HCT116 (cell line): ENCODE measurements around the gene STK39. TPM values are rescaled to one million over a fixed set of nuclear protein-coding genes. Genes with fewer than 3 reads are reported as not detected.

ENCODE experiments used
- ATAC-seq: fragments of 200-7000 bp; cut with Tn5 transposase; 2 replicates; pipeline ENCODE4 v1.9.1; 2020; ENCODE audit warnings: mild to moderate bottlenecking, moderate library complexity
- BruUV-seq: library from RNA; stranded (reverse); fragments of 400-500 nt; replicated peaks from 2 replicates; lab custom pipeline; 2021; lab: Mats Ljungman, UMichigan
- CTCF ChIA-PET: fragments of 300-600 bp; sonication (Branson Sonifier 250); formaldehyde crosslinking; loops from one replicate; lab custom pipeline; 2021; ENCODE audit warnings: antibody characterized with exemption; lab: Charles Lee
- POLR2A ChIA-PET: fragments of 300-600, 350-600 bp; sonication (Branson Sonifier 250); formaldehyde crosslinking; loops from one replicate; lab custom pipeline; 2021; ENCODE audit warnings: antibody characterized with exemption; lab: Charles Lee
- RAD21 ChIA-PET, 2 experiments: fragments of 300-600 bp; sonication (Branson Sonifier 250); formaldehyde crosslinking; loops; one replicate each; lab custom pipeline; 2023; ENCODE audit warnings: low total read pairs in 2 of 2; ENCODE audit not compliant: uncharacterized antibody in 2 of 2, unreplicated experiment in 2 of 2, low non-redundant PET in 1 of 2; lab: Charles Lee
- DNase-seq: peaks from one replicate; pipeline ENCODE4 v3.0.0-alpha.2; 2010; ENCODE audit warnings: low read depth, low spot score
- H2AFZ ChIP-seq: fragments of 200-600 bp; shearing (Covaris generic), sonication (generic); 2 replicates; pipeline ENCODE4 v1.6.1; 2017; ENCODE audit warnings: low read depth, mixed run types, mixed read lengths, antibody characterized with exemption, low read length; ENCODE audit not compliant: poor library complexity, severe bottlenecking
- H3K27ac ChIP-seq: 2 replicates; pipeline ENCODE4 v1.5.1; 2012; ENCODE audit warnings: low read depth, low read length
- H3K27me3 ChIP-seq: fragments of 200-600 bp; sonication (generic); 2 replicates; pipeline ENCODE4 v1.6.1; 2016; ENCODE audit warnings: mixed run types, low read length, mixed read lengths; ENCODE audit not compliant: insufficient read depth
- H3K36me3 ChIP-seq, 2 experiments: fragments of 200-500 bp in 1 of 2; fragments of 200-600 bp in 1 of 2; sonication (Bioruptor generic) in 1 of 2; sonication (generic) in 1 of 2; 2 replicates each; pipeline versions ENCODE4 v1.5.1 to v1.6.1; 2014 to 2016; ENCODE audit warnings: low read length in 2 of 2, inconsistent platforms in 1 of 2, mixed read lengths in 1 of 2, mixed run types in 1 of 2; ENCODE audit not compliant: insufficient read depth in 2 of 2, control insufficient read depth in 1 of 2
- H3K4me1 ChIP-seq, 2 experiments: fragments of 200-600 bp in 1 of 2; sonication (generic) in 1 of 2; 2 replicates each; pipeline versions ENCODE4 v1.5.1 to v1.6.1; 2012 to 2017; ENCODE audit warnings: low read length in 2 of 2, inconsistent platforms in 1 of 2, mild to moderate bottlenecking in 1 of 2, mixed read lengths in 1 of 2, mixed run types in 1 of 2, moderate library complexity in 1 of 2; ENCODE audit not compliant: insufficient read depth in 2 of 2, control insufficient read depth in 1 of 2
- H3K4me2 ChIP-seq: fragments of 200-600 bp; sonication (generic); 2 replicates; pipeline ENCODE4 v1.6.1; 2017; ENCODE audit warnings: mixed run types, low read length, mixed read lengths
- H3K4me3 ChIP-seq, 2 experiments: fragments of 200-600 bp in 1 of 2; sonication (generic) in 1 of 2; replicated peaks in 1 of 2; 2 replicates each; pipeline ENCODE4 v1.5.1; 2011 to 2016; ENCODE audit warnings: low read length in 2 of 2, control low read depth in 1 of 2, low read depth in 1 of 2, mild to moderate bottlenecking in 1 of 2, mixed read lengths in 1 of 2, mixed run types in 1 of 2
- H3K79me2 ChIP-seq: fragments of 200-600 bp; sonication (generic); 2 replicates; pipeline ENCODE4 v1.6.1; 2017; ENCODE audit warnings: mild to moderate bottlenecking, mixed run types, low read length, moderate library complexity, mixed read lengths; ENCODE audit not compliant: insufficient read depth
- H3K9ac ChIP-seq: fragments of 200-600 bp; sonication (generic); 2 replicates; pipeline ENCODE4 v1.6.1; 2016; ENCODE audit warnings: low read length, mixed read lengths
- H3K9me2 ChIP-seq: fragments of 200-600 bp; sonication (generic), shearing (Covaris generic); 2 replicates; pipeline ENCODE4 v1.6.1; 2017; ENCODE audit warnings: mixed run types, mild to moderate bottlenecking, moderate library complexity; ENCODE audit not compliant: insufficient read depth
- H3K9me3 ChIP-seq, 2 experiments: fragments of 200-500 bp in 1 of 2; fragments of 200-600 bp in 1 of 2; sonication (Bioruptor generic) in 1 of 2; sonication (generic) in 1 of 2; 2 replicates each; pipeline ENCODE4 v1.6.1; 2014 to 2017; ENCODE audit warnings: low read length in 2 of 2, mixed read lengths in 2 of 2, inconsistent platforms in 1 of 2, low read depth in 1 of 2, mild to moderate bottlenecking in 1 of 2, mixed run types in 1 of 2, moderate library complexity in 1 of 2; ENCODE audit not compliant: control insufficient read depth in 1 of 2, insufficient read depth in 1 of 2
- H4K20me1 ChIP-seq: fragments of 200-600 bp; sonication (generic), shearing (Covaris generic); 2 replicates; pipeline ENCODE4 v1.6.1; 2017; ENCODE audit warnings: mixed run types, mild to moderate bottlenecking, moderate library complexity; ENCODE audit not compliant: insufficient read depth
- ATF3 ChIP-seq: IDR thresholded peaks from 2 replicates; pipeline ENCODE4 v1.6.1; 2012
- CBX3 ChIP-seq: IDR thresholded peaks from 2 replicates; pipeline ENCODE4 v1.6.1; 2012; ENCODE audit warnings: low read depth
- CEBPB ChIP-seq: IDR thresholded peaks from 2 replicates; pipeline ENCODE4 v1.6.1; 2012; ENCODE audit warnings: low read depth
- CTCF ChIP-seq, 3 experiments: fragments of 200-600 bp in 1 of 3; sonication (generic) in 1 of 3; IDR thresholded peaks in 2 of 3; conservative IDR thresholded peaks in 1 of 3; 2 replicates each; pipeline ENCODE4 v1.5.1; 2012 to 2017; ENCODE audit warnings: low read depth in 2 of 3, low read length in 2 of 3, antibody characterized with exemption in 1 of 3, borderline replicate concordance in 1 of 3, control low read depth in 1 of 3, mild to moderate bottlenecking in 1 of 3, mixed read lengths in 1 of 3, mixed run types in 1 of 3, moderate library complexity in 1 of 3; ENCODE audit not compliant: insufficient read depth in 1 of 3
- EGR1 ChIP-seq: IDR thresholded peaks from 2 replicates; pipeline ENCODE4 v1.6.1; 2012; ENCODE audit warnings: low read depth
- ELF1 ChIP-seq: IDR thresholded peaks from 2 replicates; pipeline ENCODE4 v1.6.1; 2012; ENCODE audit warnings: low read depth, borderline replicate concordance
- EZH2 ChIP-seq: fragments of 200-600 bp; sonication (generic); IDR thresholded peaks from 2 replicates; pipeline ENCODE4 v1.6.1; 2017; ENCODE audit warnings: antibody characterized with exemption, mixed run types
- EZH2phosphoT487 ChIP-seq: fragments of 200-600 bp; IDR thresholded peaks from 2 replicates; pipeline ENCODE4 v1.6.1; 2018; ENCODE audit warnings: antibody characterized with exemption, borderline replicate concordance
- FOSL1 ChIP-seq: IDR thresholded peaks from 2 replicates; pipeline ENCODE4 v1.6.1; 2012; ENCODE audit warnings: low read depth
- JUND ChIP-seq: IDR thresholded peaks from 2 replicates; pipeline ENCODE4 v1.6.1; 2012
- MAX ChIP-seq: IDR thresholded peaks from 2 replicates; pipeline ENCODE4 v1.6.1; 2012
- POLR2A ChIP-seq: IDR thresholded peaks from 2 replicates; pipeline ENCODE4 v1.7.0; 2011; ENCODE audit warnings: borderline replicate concordance; ENCODE audit not compliant: insufficient read depth, insufficient read length; ENCODE audit errors: extremely low read depth
- POLR2AphosphoS5 ChIP-seq: IDR thresholded peaks from 2 replicates; pipeline ENCODE4 v1.6.1; 2011; ENCODE audit warnings: mild to moderate bottlenecking, low read depth, low read length, moderate library complexity
- REST ChIP-seq: IDR thresholded peaks from 2 replicates; pipeline ENCODE4 v1.6.1; 2012; ENCODE audit warnings: low read depth
- SIN3A ChIP-seq: IDR thresholded peaks from 2 replicates; pipeline ENCODE4 v1.6.1; 2012; ENCODE audit warnings: low read depth
- SP1 ChIP-seq: IDR thresholded peaks from 2 replicates; pipeline ENCODE4 v1.6.1; 2012; ENCODE audit warnings: low read depth
- SRF ChIP-seq: IDR thresholded peaks from 2 replicates; pipeline ENCODE4 v1.6.1; 2012; ENCODE audit warnings: low read depth
- TCF7L2 ChIP-seq: IDR thresholded peaks from 2 replicates; pipeline ENCODE4 v1.7.0; 2011; ENCODE audit warnings: borderline replicate concordance, inconsistent platforms; ENCODE audit not compliant: insufficient read depth, insufficient read length; ENCODE audit errors: extremely low read depth
- ZFX ChIP-seq: fragments of 450-650 bp; IDR thresholded peaks from 2 replicates; pipeline ENCODE4 v1.6.1; 2017
- ZNF274 ChIP-seq: fragments of 200-500 bp; sonication (Bioruptor generic); IDR thresholded peaks from 2 replicates; pipeline ENCODE4 v1.6.1; 2014; ENCODE audit warnings: mild to moderate bottlenecking, low read depth, low read length, inconsistent platforms
- intact Hi-C: fragments of 100-400 bp; cut with micrococcal nuclease; formaldehyde crosslinking; loops from 2 replicates; pipeline ENCODE4 v1.10.0; 2022
- total RNA-seq: library from RNA; stranded (reverse); gene quantifications from one replicate; pipeline ENCODE4 v1.2.1, GENCODE V29; 2021; ENCODE audit not compliant: unreplicated experiment

STK39 gene
- total RNA-seq, 1 experiment from 2014 or later, result 118 TPM

DNA sequence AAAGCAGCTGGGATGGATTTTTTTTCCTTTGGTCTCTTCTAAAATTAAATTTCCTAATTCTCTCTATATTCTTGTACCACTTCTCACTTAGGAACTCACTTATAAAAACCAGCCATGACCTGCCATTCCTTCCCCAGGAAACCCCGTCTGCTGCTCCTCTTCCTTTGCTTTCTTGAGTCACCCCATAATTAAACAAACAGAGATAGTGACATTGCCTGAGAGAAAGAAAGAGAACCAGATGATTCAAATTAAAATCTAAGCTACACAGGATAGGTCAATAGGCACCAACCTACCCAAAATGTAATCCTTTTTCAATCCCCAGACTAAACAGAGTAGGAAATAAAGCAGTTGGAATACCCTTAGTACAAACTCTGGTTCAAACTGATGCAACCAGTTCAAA lies 9.7 kb downstream of the STK39 start:
- BruUV-seq, result no TSS peak
- Histone ChIP-seq H2AFZ (no peak overlapping the region), H3K4me1 (peaks cover 3 to 34% of the 10 kb centered on the region in 2 experiments; a peak in 3 of 4 replicates), H3K9ac (no peak overlapping the region), H4K20me1 (no peaks in the 10 kb centered on the region), H3K9me3 (no peaks in the 10 kb centered on the region), H3K27me3 (no peaks in the 10 kb centered on the region), H3K36me3 (peaks cover 0 to 18% of the 10 kb centered on the region in 2 experiments; a peak in 1 of 4 replicates), H3K4me2 (no peak overlapping the region), H3K27ac (no peak overlapping the region), H3K4me3 (no peak overlapping the region), H3K9me2 (no peaks in the 10 kb centered on the region), H3K79me2 (peaks cover 81% of the 10 kb centered on the region)
- TF ChIP-seq CBX3, result no peak
- TF ChIP-seq MAX, result no peak
- no peak for TF ChIP-seq ELF1
- no peak for TF ChIP-seq FOSL1
- no peak for TF ChIP-seq CTCF (IDR thresholded peaks at IDR 0.05 in 2 of 3, conservative IDR thresholded peaks at IDR 0.05 in 1 of 3; ENCODE audit: borderline replicate concordance in 1 of 3, insufficient read depth in 1 of 3, low read depth in 2 of 3, low read length in 2 of 3)
- TF ChIP-seq ZNF274, result no peak
- no peak for TF ChIP-seq TCF7L2
- no peak for TF ChIP-seq CEBPB
- TF ChIP-seq JUND, result no peak
- no peak for TF ChIP-seq POLR2AphosphoS5
- TF ChIP-seq ATF3, result no peak
- no peak for TF ChIP-seq POLR2A
- TF ChIP-seq EGR1, result no peak
- no peak for TF ChIP-seq EZH2
- TF ChIP-seq EZH2phosphoT487, result no peak
- no peak for TF ChIP-seq REST
- no peak for TF ChIP-seq SIN3A
- no peak for TF ChIP-seq SP1
- TF ChIP-seq ZFX, result no peak
- TF ChIP-seq SRF, result no peak
- ChIA-PET RAD21 (no interaction called here), CTCF (no interaction called here), POLR2A (no interaction called here)
- intact Hi-C loops, result no loop called here
- ATAC-seq (no peak), DNase-seq (no peak)
